Measurements from ENCODE around the gene HMGN4.
A peak's percentile ranks its signal among the peaks of the same experiment; 100 is the strongest.
"Not testable (repeated sequence)": the region's sequence is repeated elsewhere in the genome, so short reads cannot be mapped to it uniquely, and the experiment has no call there.

Gene HMGN4

GRCh38 chr6:26522486-26523228 lies 15.5 kb upstream of the HMGN4 start:
- not testable (repeated sequence) for H3K27ac ChIP-seq (ENCODE audit: low read depth, low read length, severe bottlenecking); H3K36me3 ChIP-seq (ENCODE audit: control insufficient read depth, insufficient read depth, low read length); H3K9me3 ChIP-seq (ENCODE audit: control insufficient read depth, low read length); H3K4me1 ChIP-seq (ENCODE audit: control insufficient read depth, insufficient read depth, low read length, poor library complexity, severe bottlenecking)
- peak overlapping the region; percentile 46 for H3K4me3 ChIP-seq (ENCODE audit: extremely low read depth, insufficient read depth, low read length, poor library complexity, severe bottlenecking)
- WGBS, 2 experiments (ENCODE audit: insufficient coverage in 2 of 2), result 77 to 86% methylated on average over 5 to 6 of the region's 11 CpGs

- H3K4me1 ChIP-seq (ENCODE audit: control insufficient read depth, insufficient read depth, low read length, poor library complexity, severe bottlenecking); H3K9me3 ChIP-seq (ENCODE audit: control insufficient read depth, low read length); H3K4me3 ChIP-seq (ENCODE audit: extremely low read depth, insufficient read depth, low read length, poor library complexity, severe bottlenecking); H3K27ac ChIP-seq (ENCODE audit: low read depth, low read length, severe bottlenecking); H3K36me3 ChIP-seq (ENCODE audit: control insufficient read depth, insufficient read depth, low read length): not testable (repeated sequence)
- WGBS, 2 experiments (ENCODE audit: insufficient coverage in 2 of 2), result 90 to 100% methylated on average over 2 of the region's 2 CpGs
These were observed 13.9 kb upstream of the HMGN4 start for GRCh38 chr6:26524314-26524713.

- H3K4me3 ChIP-seq (ENCODE audit: extremely low read depth, insufficient read depth, low read length, poor library complexity, severe bottlenecking), result no peak overlapping the region
- peaks cover 7% of the 10 kb centered on the region for H3K4me1 ChIP-seq (ENCODE audit: control insufficient read depth, insufficient read depth, low read length, poor library complexity, severe bottlenecking)
- no peaks in the 10 kb centered on the region for H3K36me3 ChIP-seq (ENCODE audit: control insufficient read depth, insufficient read depth, low read length)
- H3K9me3 ChIP-seq (ENCODE audit: control insufficient read depth, low read length), result no peaks in the 10 kb centered on the region
- no peak overlapping the region for H3K27ac ChIP-seq (ENCODE audit: low read depth, low read length, severe bottlenecking)
- 97 to 100% methylated on average over 1 to 3 of the region's 7 CpGs for WGBS, 2 experiments (ENCODE audit: insufficient coverage in 2 of 2)
These were observed 13.3 kb upstream of the HMGN4 start for GRCh38 chr6:26524722-26525370.

GRCh38 chr6:26525838-26526237 lies 12.3 kb upstream of the HMGN4 start:
- H3K4me1 ChIP-seq (ENCODE audit: control insufficient read depth, insufficient read depth, low read length, poor library complexity, severe bottlenecking), result no peaks in the 10 kb centered on the region
- 89 to 100% methylated on average over 1 to 2 of the region's 2 CpGs for WGBS, 2 experiments (ENCODE audit: insufficient coverage in 2 of 2)
- no peaks in the 10 kb centered on the region for H3K36me3 ChIP-seq (ENCODE audit: control insufficient read depth, insufficient read depth, low read length)
- H3K9me3 ChIP-seq (ENCODE audit: control insufficient read depth, low read length), result no peaks in the 10 kb centered on the region
- no peak overlapping the region for H3K27ac ChIP-seq (ENCODE audit: low read depth, low read length, severe bottlenecking)
- no peak overlapping the region for H3K4me3 ChIP-seq (ENCODE audit: extremely low read depth, insufficient read depth, low read length, poor library complexity, severe bottlenecking)

- Histone ChIP-seq H3K4me3 (ENCODE audit: extremely low read depth, insufficient read depth, low read length, poor library complexity, severe bottlenecking) (no peak overlapping the region), H3K9me3 (ENCODE audit: control insufficient read depth, low read length) (no peaks in the 10 kb centered on the region), H3K36me3 (ENCODE audit: control insufficient read depth, insufficient read depth, low read length) (no peaks in the 10 kb centered on the region), H3K4me1 (ENCODE audit: control insufficient read depth, insufficient read depth, low read length, poor library complexity, severe bottlenecking) (no peaks in the 10 kb centered on the region), H3K27ac (ENCODE audit: low read depth, low read length, severe bottlenecking) (no peak overlapping the region)
- WGBS, 2 experiments (ENCODE audit: insufficient coverage in 2 of 2), result no CpG with 5 or more reads among the region's 1 CpG
These were observed 11.2 kb upstream of the HMGN4 start for GRCh38 chr6:26526928-26527327.

- Histone ChIP-seq H3K4me3 (ENCODE audit: extremely low read depth, insufficient read depth, low read length, poor library complexity, severe bottlenecking) (no peak overlapping the region), H3K9me3 (ENCODE audit: control insufficient read depth, low read length) (no peaks in the 10 kb centered on the region), H3K4me1 (ENCODE audit: control insufficient read depth, insufficient read depth, low read length, poor library complexity, severe bottlenecking) (no peaks in the 10 kb centered on the region), H3K36me3 (ENCODE audit: control insufficient read depth, insufficient read depth, low read length) (no peaks in the 10 kb centered on the region), H3K27ac (ENCODE audit: low read depth, low read length, severe bottlenecking) (no peak overlapping the region)
- 94% methylated on average over 2 of the region's 2 CpGs for WGBS, 2 experiments (ENCODE audit: insufficient coverage in 2 of 2)
These were observed 8.0 kb upstream of the HMGN4 start for GRCh38 chr6:26530203-26530602.

GRCh38 chr6:26531897-26532296 lies 6.3 kb upstream of the HMGN4 start:
- no peak overlapping the region for H3K4me3 ChIP-seq (ENCODE audit: extremely low read depth, insufficient read depth, low read length, poor library complexity, severe bottlenecking)
- H3K4me1 ChIP-seq (ENCODE audit: control insufficient read depth, insufficient read depth, low read length, poor library complexity, severe bottlenecking), result no peaks in the 10 kb centered on the region
- H3K9me3 ChIP-seq (ENCODE audit: control insufficient read depth, low read length), result no peaks in the 10 kb centered on the region
- no CpG with 5 or more reads among the region's 1 CpG for WGBS, 2 experiments (ENCODE audit: insufficient coverage in 2 of 2)
- no peaks in the 10 kb centered on the region for H3K36me3 ChIP-seq (ENCODE audit: control insufficient read depth, insufficient read depth, low read length)
- no peak overlapping the region for H3K27ac ChIP-seq (ENCODE audit: low read depth, low read length, severe bottlenecking)

GRCh38 chr6:26532699-26533531 lies 5.3 kb upstream of the HMGN4 start:
- no peaks in the 10 kb centered on the region for H3K4me1 ChIP-seq (ENCODE audit: control insufficient read depth, insufficient read depth, low read length, poor library complexity, severe bottlenecking)
- 3 to 5% methylated on average over 12 to 19 of the region's 28 CpGs for WGBS, 2 experiments (ENCODE audit: insufficient coverage in 2 of 2)
- no peaks in the 10 kb centered on the region for H3K36me3 ChIP-seq (ENCODE audit: control insufficient read depth, insufficient read depth, low read length)
- peak overlapping the region; percentile 60 for H3K4me3 ChIP-seq (ENCODE audit: extremely low read depth, insufficient read depth, low read length, poor library complexity, severe bottlenecking)
- H3K27ac ChIP-seq (ENCODE audit: low read depth, low read length, severe bottlenecking), result peak overlapping the region; percentile 37
- no peaks in the 10 kb centered on the region for H3K9me3 ChIP-seq (ENCODE audit: control insufficient read depth, low read length)

- no CpG with 5 or more reads among the region's 1 CpG for WGBS, 2 experiments (ENCODE audit: insufficient coverage in 2 of 2)
These were observed 4.6 kb upstream of the HMGN4 start for GRCh38 chr6:26533532-26533931.

GRCh38 chr6:26534681-26535465 lies 3.3 kb upstream of the HMGN4 start:
- no peak overlapping the region for H3K4me3 ChIP-seq (ENCODE audit: extremely low read depth, insufficient read depth, low read length, poor library complexity, severe bottlenecking)
- H3K4me1 ChIP-seq (ENCODE audit: control insufficient read depth, insufficient read depth, low read length, poor library complexity, severe bottlenecking), result no peaks in the 10 kb centered on the region
- H3K27ac ChIP-seq (ENCODE audit: low read depth, low read length, severe bottlenecking), result no peak overlapping the region
- no peaks in the 10 kb centered on the region for H3K9me3 ChIP-seq (ENCODE audit: control insufficient read depth, low read length)
- WGBS, 2 experiments (ENCODE audit: insufficient coverage in 2 of 2), result 91 to 94% methylated on average over 5 of the region's 6 CpGs
- no peaks in the 10 kb centered on the region for H3K36me3 ChIP-seq (ENCODE audit: control insufficient read depth, insufficient read depth, low read length)

More at GRCh38 chr6:26533532-26533931, 4.6 kb upstream of the HMGN4 start:
- H3K36me3 ChIP-seq (ENCODE audit: control insufficient read depth, insufficient read depth, low read length), result no peaks in the 10 kb centered on the region
- H3K4me3 ChIP-seq (ENCODE audit: extremely low read depth, insufficient read depth, low read length, poor library complexity, severe bottlenecking), result peak overlapping the region; percentile 60
- H3K9me3 ChIP-seq (ENCODE audit: control insufficient read depth, low read length), result no peaks in the 10 kb centered on the region
- peak overlapping the region; percentile 37 for H3K27ac ChIP-seq (ENCODE audit: low read depth, low read length, severe bottlenecking)
- H3K4me1 ChIP-seq (ENCODE audit: control insufficient read depth, insufficient read depth, low read length, poor library complexity, severe bottlenecking), result no peaks in the 10 kb centered on the region

Measured in mesodermal cell (in vitro differentiated cells).